ENCODE data around the gene DNMT3A.

DNA sequence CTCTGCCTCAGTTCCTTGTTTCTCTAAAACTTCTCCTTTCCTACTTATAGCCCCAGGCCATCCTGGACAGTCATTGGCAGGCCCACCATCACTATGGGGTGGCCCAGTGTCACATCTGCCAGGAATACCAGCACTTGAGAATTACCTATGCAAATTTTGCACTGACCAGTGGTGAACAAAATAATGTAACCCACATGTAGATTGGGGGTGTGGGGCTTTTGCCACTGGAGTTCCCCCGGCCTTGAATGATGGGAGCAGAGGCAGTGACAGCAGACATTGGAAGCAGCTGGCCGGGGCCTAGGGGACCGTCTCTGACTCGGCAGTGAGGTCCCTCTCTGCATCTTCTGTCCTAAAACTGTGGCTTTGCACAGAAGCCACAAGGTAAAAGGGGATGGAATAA, 24.9 kb upstream of the DNMT3A start:
- TF ChIP-seq POLR2AphosphoS5 (IDR thresholded peaks at IDR 0.05; ENCODE audit: insufficient read depth, low read depth, low read length) (no peak), EZH2 (IDR thresholded peaks at IDR 0.05; ENCODE audit: borderline replicate concordance, low read depth, low read length, severe bottlenecking) (no peak)
- TF ChIP-seq, protein P1, sequence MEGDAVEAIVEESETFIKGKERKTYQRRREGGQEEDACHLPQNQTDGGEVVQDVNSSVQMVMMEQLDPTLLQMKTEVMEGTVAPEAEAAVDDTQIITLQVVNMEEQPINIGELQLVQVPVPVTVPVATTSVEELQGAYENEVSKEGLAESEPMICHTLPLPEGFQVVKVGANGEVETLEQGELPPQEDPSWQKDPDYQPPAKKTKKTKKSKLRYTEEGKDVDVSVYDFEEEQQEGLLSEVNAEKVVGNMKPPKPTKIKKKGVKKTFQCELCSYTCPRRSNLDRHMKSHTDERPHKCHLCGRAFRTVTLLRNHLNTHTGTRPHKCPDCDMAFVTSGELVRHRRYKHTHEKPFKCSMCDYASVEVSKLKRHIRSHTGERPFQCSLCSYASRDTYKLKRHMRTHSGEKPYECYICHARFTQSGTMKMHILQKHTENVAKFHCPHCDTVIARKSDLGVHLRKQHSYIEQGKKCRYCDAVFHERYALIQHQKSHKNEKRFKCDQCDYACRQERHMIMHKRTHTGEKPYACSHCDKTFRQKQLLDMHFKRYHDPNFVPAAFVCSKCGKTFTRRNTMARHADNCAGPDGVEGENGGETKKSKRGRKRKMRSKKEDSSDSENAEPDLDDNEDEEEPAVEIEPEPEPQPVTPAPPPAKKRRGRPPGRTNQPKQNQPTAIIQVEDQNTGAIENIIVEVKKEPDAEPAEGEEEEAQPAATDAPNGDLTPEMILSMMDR (IDR thresholded peaks at IDR 0.05; ENCODE audit: extremely low read depth in 1 of 2, insufficient read depth in 1 of 2, low read depth in 1 of 2, low read length in 2 of 2), result no peak
